Activated naive CD4-positive, alpha-beta T cell treated with anti-CD3 and anti-CD28 coated beads, Interleukin-2, amount 50 U/mL, for 24 hours (primary cell): ENCODE results near the gene FBXO46.

Source experiments
- H3K27ac Mint-ChIP-seq: one replicate; pipeline ENCODE4 v1.8.0; 2021; ENCODE audit warnings: mild to moderate bottlenecking, mixed read lengths
- H3K27me3 Mint-ChIP-seq: one replicate; pipeline ENCODE4 v1.8.0; 2021; ENCODE audit warnings: mixed read lengths
- H3K36me3 Mint-ChIP-seq: one replicate; pipeline ENCODE4 v1.8.0; 2021; ENCODE audit warnings: mixed read lengths
- H3K4me1 Mint-ChIP-seq: one replicate; pipeline ENCODE4 v1.8.0; 2021; ENCODE audit warnings: mixed read lengths
- H3K4me3 Mint-ChIP-seq: one replicate; pipeline ENCODE4 v1.8.0; 2021; ENCODE audit warnings: mild to moderate bottlenecking, mixed read lengths
- H3K9me3 Mint-ChIP-seq: one replicate; pipeline ENCODE4 v1.8.0; 2021; ENCODE audit warnings: mixed read lengths

The FBXO46 gene, protein sequence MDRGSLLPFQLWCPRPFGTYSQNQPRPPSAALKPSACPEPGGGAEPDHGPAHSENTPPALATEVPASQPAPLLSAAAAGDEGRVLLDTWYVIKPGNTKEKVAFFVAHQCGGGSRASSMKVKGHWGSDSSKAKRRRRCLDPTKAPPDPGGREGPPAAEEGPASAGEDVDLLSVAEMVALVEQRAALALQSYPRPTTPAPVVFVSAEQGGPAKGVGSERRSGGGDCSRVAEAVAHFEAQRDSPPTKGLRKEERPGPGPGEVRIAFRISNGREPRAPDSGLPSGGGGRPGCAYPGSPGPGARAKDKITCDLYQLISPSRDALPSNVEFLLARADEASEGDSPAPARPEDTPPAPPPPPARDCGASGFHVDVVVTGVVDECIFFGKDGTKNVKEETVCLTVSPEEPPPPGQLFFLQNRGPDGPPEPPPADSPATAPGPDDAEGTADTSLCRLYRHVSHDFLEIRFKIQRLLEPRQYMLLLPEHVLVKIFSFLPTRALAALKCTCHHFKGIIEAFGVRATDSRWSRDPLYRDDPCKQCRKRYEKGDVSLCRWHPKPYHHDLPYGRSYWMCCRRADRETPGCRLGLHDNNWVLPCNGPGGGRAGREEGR

GRCh38 chr19:45730368-45731288 lies at the start of gene FBXO46:
Gene FBXO46 (minus strand): TSS chr19:45730896. CDS start chr19:45713495, 17,401 bp downstream.
- Mint-ChIP-seq H3K4me1 (peaks cover 33% of the 10 kb centered on the region), H3K36me3 (no peaks in the 10 kb centered on the region), H3K4me3 (peak within 1 kb of the TSS; percentile 94), H3K27ac (peak within 1 kb of the TSS; percentile 85), H3K9me3 (no peaks in the 10 kb centered on the region), H3K27me3 (no peaks in the 10 kb centered on the region)

DNA sequence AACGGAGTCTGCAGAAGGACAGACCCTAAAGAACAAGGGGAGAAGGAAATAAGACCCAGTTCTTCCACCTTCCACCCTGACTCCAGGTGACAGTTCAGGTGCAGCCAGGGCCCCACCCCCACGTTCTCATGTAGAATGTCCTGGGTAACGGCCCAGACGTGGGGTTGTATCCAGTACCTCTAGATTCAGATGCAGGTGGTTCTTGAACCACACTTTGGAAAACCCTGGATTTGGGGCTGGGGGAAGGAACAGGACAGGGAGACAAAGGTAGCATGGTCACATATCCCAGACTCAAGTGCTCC lies 49.4 kb upstream of the FBXO46 start:
- no peak overlapping the region for H3K4me3 Mint-ChIP-seq
- H3K4me1 Mint-ChIP-seq: peaks cover 19% of the 10 kb centered on the region
- H3K27ac Mint-ChIP-seq: no peak overlapping the region
- no peaks in the 10 kb centered on the region for H3K9me3 Mint-ChIP-seq
- H3K36me3 Mint-ChIP-seq: peaks cover 4% of the 10 kb centered on the region
- peaks cover 12% of the 10 kb centered on the region for H3K27me3 Mint-ChIP-seq

GRCh38 chr19:45779231-45780145 lies 48.8 kb upstream of the FBXO46 start:
- Mint-ChIP-seq H3K9me3 (no peaks in the 10 kb centered on the region), H3K27ac (peak overlapping the region; percentile 82), H3K4me1 (peaks cover 19% of the 10 kb centered on the region), H3K27me3 (peaks cover 12% of the 10 kb centered on the region), H3K36me3 (peaks cover 4% of the 10 kb centered on the region), H3K4me3 (peak overlapping the region; percentile 81)

DNA sequence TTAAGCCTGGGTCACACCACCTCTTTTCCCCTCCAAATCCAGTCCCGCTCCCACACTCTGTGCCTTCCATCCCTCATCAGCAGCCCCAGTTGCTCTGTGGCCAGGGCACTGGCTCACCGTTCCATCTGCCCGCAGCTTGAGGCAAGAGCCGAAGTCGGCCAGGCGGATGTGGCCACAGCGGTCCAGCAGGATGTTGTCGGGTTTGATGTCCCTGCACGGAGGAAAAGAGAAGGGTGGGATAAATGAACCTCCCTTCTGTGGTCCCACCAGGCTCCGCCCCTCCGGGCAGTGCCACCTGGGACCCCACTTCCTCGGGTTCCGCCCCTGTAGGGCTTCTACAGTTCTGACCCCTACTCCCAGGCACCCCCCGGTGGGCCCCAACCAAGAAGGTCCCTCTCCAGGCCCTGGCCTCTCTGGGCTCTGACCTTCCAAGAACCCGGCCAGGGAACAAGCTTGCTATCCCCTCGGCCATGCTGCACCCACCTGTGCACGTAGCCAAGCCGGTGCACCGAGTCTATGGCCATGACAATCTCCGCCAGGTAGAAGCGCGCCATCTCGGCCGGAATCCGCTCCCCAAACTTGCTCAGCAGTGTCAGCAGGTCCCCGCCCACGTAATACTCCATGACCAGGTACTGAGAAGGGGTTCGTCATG lies 47.4 kb upstream of the FBXO46 start:
- no peak overlapping the region for H3K27ac Mint-ChIP-seq
- H3K27me3 Mint-ChIP-seq: peaks cover 12% of the 10 kb centered on the region

DNA sequence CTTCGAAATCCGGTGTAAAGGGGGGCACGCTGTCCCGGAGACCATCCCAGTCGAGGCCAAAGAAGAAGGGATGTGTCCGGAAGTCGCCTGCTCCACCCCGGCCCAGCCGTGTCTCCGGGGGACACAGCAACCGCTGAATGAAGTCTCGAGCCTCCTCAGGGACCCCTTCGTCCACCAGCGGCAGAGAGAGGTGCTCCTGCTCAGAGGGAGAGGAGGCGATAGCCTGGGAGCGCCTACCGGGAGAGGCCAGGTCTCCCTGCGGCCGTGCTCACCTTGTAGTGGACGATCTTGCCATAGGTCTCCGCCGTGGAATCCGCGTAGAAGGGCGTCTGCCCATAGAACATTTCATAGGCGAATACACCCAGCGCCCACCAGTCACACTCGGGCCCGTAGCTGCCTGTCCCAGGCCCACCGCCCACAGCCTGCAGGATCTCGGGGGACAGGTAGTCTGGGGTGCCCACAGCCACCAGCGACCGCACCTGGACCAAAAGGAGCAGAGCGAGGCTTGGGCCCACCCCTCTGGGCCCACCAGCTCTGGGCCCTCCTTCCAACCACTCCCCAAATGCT lies 46.8 kb upstream of the FBXO46 start:
- H3K4me1 Mint-ChIP-seq: peaks cover 19% of the 10 kb centered on the region
- peaks cover 12% of the 10 kb centered on the region for H3K27me3 Mint-ChIP-seq
- H3K27ac Mint-ChIP-seq: no peak overlapping the region
- H3K9me3 Mint-ChIP-seq: no peaks in the 10 kb centered on the region
- no peak overlapping the region for H3K4me3 Mint-ChIP-seq
- peaks cover 4% of the 10 kb centered on the region for H3K36me3 Mint-ChIP-seq

More for the DNA sequence above, 47.4 kb upstream of the FBXO46 start:
- peak overlapping the region; percentile 51 for H3K4me3 Mint-ChIP-seq
- no peaks in the 10 kb centered on the region for H3K9me3 Mint-ChIP-seq
- peaks cover 19% of the 10 kb centered on the region for H3K4me1 Mint-ChIP-seq
- peaks cover 4% of the 10 kb centered on the region for H3K36me3 Mint-ChIP-seq

GRCh38 chr19:45774765-45775164 lies 44.1 kb upstream of the FBXO46 start:
- H3K9me3 Mint-ChIP-seq: no peaks in the 10 kb centered on the region
- H3K4me3 Mint-ChIP-seq: no peak overlapping the region
- peaks cover 8% of the 10 kb centered on the region for H3K27me3 Mint-ChIP-seq
- peaks cover 19% of the 10 kb centered on the region for H3K4me1 Mint-ChIP-seq
- no peak overlapping the region for H3K27ac Mint-ChIP-seq
- peaks cover 4% of the 10 kb centered on the region for H3K36me3 Mint-ChIP-seq

GRCh38 chr19:45773384-45773783 lies 42.7 kb upstream of the FBXO46 start:
- Mint-ChIP-seq H3K4me1 (peaks cover 6% of the 10 kb centered on the region), H3K27ac (no peak overlapping the region), H3K27me3 (no peaks in the 10 kb centered on the region), H3K36me3 (no peaks in the 10 kb centered on the region), H3K4me3 (no peak overlapping the region), H3K9me3 (no peaks in the 10 kb centered on the region)

DNA sequence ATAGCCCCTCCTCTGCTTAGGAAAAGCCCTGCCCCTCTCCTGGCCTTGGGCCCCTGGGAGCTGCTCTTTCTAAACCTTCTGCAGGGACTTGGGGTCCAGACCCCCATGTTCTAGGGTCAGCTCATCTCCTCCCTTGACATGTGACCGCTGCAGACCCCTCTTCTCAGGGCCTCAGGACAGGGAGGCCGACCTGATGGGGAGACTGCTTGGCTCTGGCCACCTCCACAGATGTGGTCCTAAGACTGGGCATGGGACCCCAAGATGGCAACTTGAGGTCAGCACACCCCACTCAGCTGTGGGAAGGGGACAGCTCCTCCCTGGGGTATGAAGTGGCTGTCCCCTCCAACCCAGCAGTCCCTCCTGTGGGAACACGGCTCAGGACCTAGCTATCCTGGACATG lies 42.2 kb upstream of the FBXO46 start:
- H3K9me3 Mint-ChIP-seq: no peaks in the 10 kb centered on the region
- no peaks in the 10 kb centered on the region for H3K36me3 Mint-ChIP-seq
- no peaks in the 10 kb centered on the region for H3K27me3 Mint-ChIP-seq
- no peak overlapping the region for H3K4me3 Mint-ChIP-seq
- no peak overlapping the region for H3K27ac Mint-ChIP-seq
- peaks cover 5% of the 10 kb centered on the region for H3K4me1 Mint-ChIP-seq

DNA sequence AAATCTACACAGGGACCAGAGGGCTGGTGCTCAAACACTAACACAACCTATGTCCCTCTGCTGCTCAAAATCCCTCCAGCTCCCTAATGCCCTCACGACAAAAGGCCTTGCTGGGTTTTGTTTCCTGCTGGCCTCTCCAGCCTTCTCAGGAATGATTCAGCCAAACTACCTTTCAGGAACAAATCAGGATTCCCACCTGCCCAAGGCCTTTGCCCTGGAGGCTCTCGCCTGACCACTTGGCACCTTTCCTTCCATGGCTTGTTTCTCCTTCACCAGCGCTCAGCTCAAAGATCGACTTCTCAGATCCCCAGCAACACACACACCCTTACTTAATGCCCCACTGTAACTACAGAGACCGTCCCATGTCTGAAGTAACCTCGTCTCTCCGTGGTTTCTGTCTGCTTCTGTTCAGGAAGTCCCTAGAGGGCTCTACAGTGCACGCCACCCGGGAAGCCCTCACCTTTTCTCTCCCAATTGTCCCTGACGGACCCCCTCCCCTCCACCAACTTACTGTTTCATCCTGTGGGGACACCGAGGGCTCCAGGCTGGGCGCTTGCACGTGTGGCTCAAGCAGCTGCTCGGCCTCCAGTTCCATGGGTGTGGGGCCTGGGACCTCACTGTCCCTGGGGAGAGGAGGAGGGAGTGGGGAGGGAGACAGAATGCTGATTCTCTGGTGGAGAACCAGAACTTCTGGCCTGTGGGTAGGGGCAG lies 41.6 kb upstream of the FBXO46 start:
- no peak overlapping the region for H3K4me3 Mint-ChIP-seq

DNA sequence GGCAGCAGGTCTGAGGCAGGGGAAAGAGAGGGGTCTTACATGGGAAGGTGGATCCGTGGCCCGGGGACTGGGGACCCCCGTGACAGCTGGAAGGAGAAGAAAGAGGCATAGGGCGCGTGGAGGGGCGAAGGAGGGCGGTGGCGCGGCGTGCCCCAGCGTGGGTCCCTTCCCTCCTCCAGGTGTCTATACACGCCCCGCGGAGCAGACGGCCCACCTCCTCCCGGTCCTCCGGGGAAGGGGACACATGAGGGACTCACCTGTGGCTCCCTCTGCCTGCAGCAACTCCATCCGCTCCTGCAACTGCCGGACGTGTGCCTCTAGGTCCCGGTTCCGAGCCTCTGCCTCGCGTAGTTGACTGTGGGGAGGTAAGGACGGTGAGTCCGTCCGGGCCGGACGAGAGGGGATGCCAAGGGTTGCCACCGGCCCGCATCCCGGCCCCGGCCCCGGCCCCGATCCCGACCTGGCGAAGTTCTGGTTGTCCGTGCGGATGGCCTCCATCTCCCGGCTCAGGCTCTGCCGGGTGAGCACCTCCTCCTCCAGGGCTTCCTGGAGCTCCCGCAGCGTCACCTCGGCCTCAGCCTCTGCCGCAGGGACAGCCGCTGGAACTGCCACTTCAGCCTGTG lies 40.7 kb upstream of the FBXO46 start:
- Mint-ChIP-seq H3K36me3 (no peaks in the 10 kb centered on the region), H3K4me3 (no peak overlapping the region), H3K4me1 (peaks cover 5% of the 10 kb centered on the region), H3K27ac (no peak overlapping the region), H3K9me3 (no peaks in the 10 kb centered on the region), H3K27me3 (no peaks in the 10 kb centered on the region)

More for the DNA sequence above, 41.6 kb upstream of the FBXO46 start:
- Mint-ChIP-seq H3K27ac (peak overlapping the region; percentile 14), H3K27me3 (no peaks in the 10 kb centered on the region), H3K36me3 (no peaks in the 10 kb centered on the region), H3K4me1 (peaks cover 5% of the 10 kb centered on the region), H3K9me3 (no peaks in the 10 kb centered on the region)

DNA sequence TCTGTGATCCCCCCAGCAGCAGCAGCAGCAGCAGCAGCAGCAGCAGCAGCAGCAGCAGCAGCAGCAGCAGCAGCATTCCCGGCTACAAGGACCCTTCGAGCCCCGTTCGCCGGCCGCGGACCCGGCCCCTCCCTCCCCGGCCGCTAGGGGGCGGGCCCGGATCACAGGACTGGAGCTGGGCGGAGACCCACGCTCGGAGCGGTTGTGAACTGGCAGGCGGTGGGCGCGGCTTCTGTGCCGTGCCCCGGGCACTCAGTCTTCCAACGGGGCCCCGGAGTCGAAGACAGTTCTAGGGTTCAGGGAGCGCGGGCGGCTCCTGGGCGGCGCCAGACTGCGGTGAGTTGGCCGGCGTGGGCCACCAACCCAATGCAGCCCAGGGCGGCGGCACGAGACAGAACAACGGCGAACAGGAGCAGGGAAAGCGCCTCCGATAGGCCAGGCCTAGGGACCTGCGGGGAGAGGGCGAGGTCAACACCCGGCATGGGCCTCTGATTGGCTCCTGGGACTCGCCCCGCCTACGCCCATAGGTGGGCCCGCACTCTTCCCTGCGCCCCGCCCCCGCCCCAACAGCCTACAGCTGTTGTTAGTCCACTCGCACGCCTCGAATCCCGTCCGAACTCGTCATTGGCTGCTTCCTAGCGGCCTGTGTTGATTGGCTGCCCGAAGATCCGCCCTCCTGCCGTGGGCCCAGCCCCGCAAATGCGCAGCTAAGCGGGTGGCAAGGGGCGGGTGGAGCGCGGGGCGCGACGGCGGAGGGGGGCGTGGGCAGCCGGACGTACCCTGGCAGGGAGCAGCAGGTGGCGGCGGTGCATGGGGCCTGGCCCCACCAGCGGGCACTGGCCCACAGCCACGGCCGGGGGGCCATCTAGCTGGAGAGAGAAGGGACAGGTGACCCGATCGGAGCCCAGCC lies 39.8 kb upstream of the FBXO46 start:
- Mint-ChIP-seq H3K4me3 (peak overlapping the region; percentile 86), H3K9me3 (no peaks in the 10 kb centered on the region), H3K4me1 (peaks cover 5% of the 10 kb centered on the region), H3K27me3 (peaks cover 1% of the 10 kb centered on the region), H3K36me3 (no peaks in the 10 kb centered on the region), H3K27ac (no peak overlapping the region)

GRCh38 chr19:45769821-45770191 lies 39.1 kb upstream of the FBXO46 start:
- H3K36me3 Mint-ChIP-seq: no peaks in the 10 kb centered on the region
- H3K9me3 Mint-ChIP-seq: no peaks in the 10 kb centered on the region
- peaks cover 4% of the 10 kb centered on the region for H3K27me3 Mint-ChIP-seq
- H3K27ac Mint-ChIP-seq: peak overlapping the region; percentile 80
- H3K4me3 Mint-ChIP-seq: peak overlapping the region; percentile 86
- H3K4me1 Mint-ChIP-seq: peaks cover 5% of the 10 kb centered on the region
